NB4 (cell line): ENCODE data around the gene SPON2.
"Not testable (repeated sequence)": the region's sequence is repeated elsewhere in the genome, so short reads cannot be mapped to it uniquely, and the experiment has no call there.

ENCODE experiments used
- DNase-seq: peaks from one replicate; pipeline ENCODE4 v3.0.0; 2010; ENCODE audit warnings: low read depth
- H3K4me3 ChIP-seq: one replicate; pipeline ENCODE4 v1.5.1; 2011; ENCODE audit warnings: mild to moderate bottlenecking, low read depth, low read length, moderate library complexity
- CTCF ChIP-seq: IDR thresholded peaks from one replicate; pipeline ENCODE4 v1.5.1; 2012; ENCODE audit warnings: low read depth, low read length
- MAX ChIP-seq: IDR thresholded peaks from 2 replicates; pipeline ENCODE4 v1.6.1; 2011; ENCODE audit warnings: low read depth, low read length
- MYC ChIP-seq: IDR thresholded peaks from 2 replicates; pipeline ENCODE4 v1.6.1; 2011; ENCODE audit warnings: low read depth, low read length
- POLR2A ChIP-seq: IDR thresholded peaks from 2 replicates; pipeline ENCODE4 v1.6.1; 2011; ENCODE audit warnings: mild to moderate bottlenecking; ENCODE audit not compliant: insufficient read length; ENCODE audit errors: extremely low read depth

The SPON2 gene

GRCh38 chr4:1137063-1137776, 35.2 kb downstream of the SPON2 start:
- peak overlapping the region; percentile 61 for H3K4me3 ChIP-seq

GRCh38 chr4:1136048-1136447, 36.3 kb downstream of the SPON2 start:
- H3K4me3 ChIP-seq: no peak overlapping the region
- peak; percentile 56 for DNase-seq
- no peak for TF ChIP-seq MYC

More at GRCh38 chr4:1137063-1137776, 35.2 kb downstream of the SPON2 start:
- peak; percentile 75 for DNase-seq
- TF ChIP-seq MYC: no peak
- no peak for TF ChIP-seq CTCF
- TF ChIP-seq MAX: no peak
- TF ChIP-seq POLR2A: no peak

- TF ChIP-seq CTCF (no peak), MYC (no peak), MAX (no peak), POLR2A (no peak)
- DNase-seq: no peak
These were observed 39.4 kb downstream of the SPON2 start for GRCh38 chr4:1133033-1133432.

GRCh38 chr4:1130316-1131186, 41.8 kb downstream of the SPON2 start:
- DNase-seq: peak; percentile 89
- no peak overlapping the region for H3K4me3 ChIP-seq
- TF ChIP-seq MYC (peak; percentile 75), POLR2A (no peak), CTCF (peak; percentile 100), MAX (peak; percentile 89)

More at GRCh38 chr4:1133033-1133432, 39.4 kb downstream of the SPON2 start:
- no peak overlapping the region for H3K4me3 ChIP-seq

- no peak overlapping the region for H3K4me3 ChIP-seq
- no peak for DNase-seq
- no peak for TF ChIP-seq MAX
- no peak for TF ChIP-seq MYC
- no peak for TF ChIP-seq POLR2A
- no peak for TF ChIP-seq CTCF
These were observed 45.9 kb downstream of the SPON2 start for GRCh38 chr4:1126506-1126905.

- DNase-seq, H3K4me3 ChIP-seq: not testable (repeated sequence)
These were observed 46.9 kb downstream of the SPON2 start for GRCh38 chr4:1125466-1125865.
